A673 (cell line): ENCODE measurements around the gene KANTR. TPM values are rescaled to one million over a fixed set of nuclear protein-coding genes. Genes with fewer than 3 reads are reported as not detected.
"Not testable (repeated sequence)": the region's sequence is repeated elsewhere in the genome, so short reads cannot be mapped to it uniquely, and the experiment has no call there.

ENCODE experiments used
- BruUV-seq: library from RNA; stranded (reverse); fragments of 400-500 nt; replicated peaks from 2 replicates; lab custom pipeline; 2021; lab: Mats Ljungman, UMichigan
- CTCF ChIA-PET: fragments of 300-600 bp; sonication (Branson Sonifier 250); formaldehyde crosslinking; loops from one replicate; lab custom pipeline; 2022; ENCODE audit warnings: antibody characterized with exemption; lab: Charles Lee
- POLR2A ChIA-PET: fragments of 300-600 bp; sonication (Branson Sonifier 250); formaldehyde crosslinking; loops from one replicate; lab custom pipeline; 2022; ENCODE audit warnings: antibody characterized with exemption; ENCODE audit not compliant: low non-redundant PET; lab: Charles Lee
- DNase-seq: peaks from one replicate; pipeline ENCODE4 v3.0.0-alpha.2; 2015; ENCODE audit warnings: low spot score
- H3K27ac ChIP-seq: fragments of 200-600 bp; sonication (generic); 2 replicates; pipeline ENCODE4 v1.5.1; 2016; ENCODE audit warnings: mixed run types, low read depth, mild to moderate bottlenecking, mixed read lengths, antibody characterized with exemption, low read length; ENCODE audit not compliant: poor library complexity, severe bottlenecking
- H3K27me3 ChIP-seq: fragments of 200-600 bp; sonication (generic); replicated peaks from 2 replicates; pipeline ENCODE4 v1.6.1; 2017; ENCODE audit warnings: mixed run types, low read depth, mild to moderate bottlenecking, mixed read lengths, antibody characterized with exemption, low read length; ENCODE audit not compliant: insufficient read depth, poor library complexity
- H3K36me3 ChIP-seq: fragments of 200-600 bp; sonication (generic); 2 replicates; pipeline ENCODE4 v1.6.1; 2016; ENCODE audit warnings: mixed run types, mild to moderate bottlenecking, mixed read lengths, antibody characterized with exemption, low read length; ENCODE audit not compliant: insufficient read depth, poor library complexity, severe bottlenecking
- H3K4me1 ChIP-seq: fragments of 200-600 bp; sonication (generic); 2 replicates; pipeline ENCODE4 v1.6.1; 2017; ENCODE audit warnings: mixed run types, mild to moderate bottlenecking, mixed read lengths, antibody characterized with exemption, low read length; ENCODE audit not compliant: insufficient read depth, poor library complexity, severe bottlenecking
- H3K4me3 ChIP-seq: fragments of 200-600 bp; sonication (generic); 2 replicates; pipeline ENCODE4 v1.5.1; 2016; ENCODE audit warnings: low read depth, mixed run types, mild to moderate bottlenecking, mixed read lengths, low read length; ENCODE audit not compliant: poor library complexity, severe bottlenecking
- H3K9me3 ChIP-seq: fragments of 200-600 bp; sonication (generic); 2 replicates; pipeline ENCODE4 v1.6.1; 2016; ENCODE audit warnings: mixed run types, low read depth, mild to moderate bottlenecking, mixed read lengths, antibody characterized with exemption, low read length; ENCODE audit not compliant: poor library complexity, severe bottlenecking
- EZH2 ChIP-seq: fragments of 200-600 bp; sonication (generic); IDR thresholded peaks from 2 replicates; pipeline ENCODE4 v1.6.1; 2017; ENCODE audit warnings: borderline replicate concordance, low read depth, mild to moderate bottlenecking, mixed read lengths, antibody characterized with exemption, low read length; ENCODE audit not compliant: poor library complexity, severe bottlenecking
- intact Hi-C: fragments of 100-400 bp; cut with micrococcal nuclease; formaldehyde crosslinking; loops from one replicate; pipeline ENCODE4 v1.10.0; 2022; ENCODE audit not compliant: unreplicated experiment
- total RNA-seq: library from RNA; stranded (reverse); gene quantifications from 2 replicates; pipeline ENCODE4 v1.2.3, GENCODE V29; 2021
- TF ChIP-seq, protein P1 (sequence below): fragments of 300-800, 200-600 bp; sonication (generic); conservative IDR thresholded peaks from 2 replicates; pipeline ENCODE4 v1.5.1; 2017; ENCODE audit warnings: low read depth, mild to moderate bottlenecking, antibody characterized with exemption, low read length, moderate library complexity, mixed read lengths

KANTR gene
- total RNA-seq, 1 experiment from 2014 or later: 15.4 TPM

DNA sequence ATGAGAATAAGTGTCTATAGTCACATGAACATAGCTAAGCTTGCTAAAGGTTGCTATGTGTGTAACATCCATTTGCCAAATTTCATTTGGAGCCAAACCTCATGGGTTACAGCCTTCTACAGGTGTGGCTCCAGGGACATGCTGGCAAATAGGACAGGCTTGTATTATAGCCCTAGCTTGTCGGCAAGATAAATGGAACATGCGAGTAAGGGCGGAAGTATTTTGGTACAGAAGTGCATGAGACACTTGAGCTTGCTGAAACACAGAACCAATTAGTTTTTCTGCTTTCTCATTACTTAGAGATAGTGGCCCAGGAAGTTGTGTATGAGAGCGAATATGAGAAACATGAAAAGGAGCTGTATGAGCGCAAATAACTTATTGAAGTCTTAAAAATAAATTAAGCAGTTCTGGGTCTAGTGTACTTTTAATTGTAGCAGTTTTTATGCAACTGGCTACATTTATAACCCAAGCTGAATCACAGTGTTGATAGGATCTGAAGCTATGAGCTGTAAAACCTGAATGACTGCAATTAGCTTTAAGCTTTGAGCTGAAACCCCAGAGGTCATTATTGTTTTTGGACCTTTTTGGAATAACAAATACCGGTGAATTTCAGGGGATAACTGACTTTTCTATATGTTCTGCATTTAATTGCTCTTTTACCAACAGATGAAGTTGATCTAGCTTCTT is 66.5 kb downstream of the KANTR start:
- H3K27me3 ChIP-seq: no peaks in the 10 kb centered on the region
- H3K4me1 ChIP-seq: no peaks in the 10 kb centered on the region
- no TSS peak for BruUV-seq
- intact Hi-C loops: no loop called here
- DNase-seq: no peak
- H3K36me3 ChIP-seq: no peaks in the 10 kb centered on the region
- peaks cover 2% of the 10 kb centered on the region for H3K9me3 ChIP-seq
- H3K4me3 ChIP-seq: no peak overlapping the region
- no peak for TF ChIP-seq EZH2
- TF ChIP-seq, protein P1, sequence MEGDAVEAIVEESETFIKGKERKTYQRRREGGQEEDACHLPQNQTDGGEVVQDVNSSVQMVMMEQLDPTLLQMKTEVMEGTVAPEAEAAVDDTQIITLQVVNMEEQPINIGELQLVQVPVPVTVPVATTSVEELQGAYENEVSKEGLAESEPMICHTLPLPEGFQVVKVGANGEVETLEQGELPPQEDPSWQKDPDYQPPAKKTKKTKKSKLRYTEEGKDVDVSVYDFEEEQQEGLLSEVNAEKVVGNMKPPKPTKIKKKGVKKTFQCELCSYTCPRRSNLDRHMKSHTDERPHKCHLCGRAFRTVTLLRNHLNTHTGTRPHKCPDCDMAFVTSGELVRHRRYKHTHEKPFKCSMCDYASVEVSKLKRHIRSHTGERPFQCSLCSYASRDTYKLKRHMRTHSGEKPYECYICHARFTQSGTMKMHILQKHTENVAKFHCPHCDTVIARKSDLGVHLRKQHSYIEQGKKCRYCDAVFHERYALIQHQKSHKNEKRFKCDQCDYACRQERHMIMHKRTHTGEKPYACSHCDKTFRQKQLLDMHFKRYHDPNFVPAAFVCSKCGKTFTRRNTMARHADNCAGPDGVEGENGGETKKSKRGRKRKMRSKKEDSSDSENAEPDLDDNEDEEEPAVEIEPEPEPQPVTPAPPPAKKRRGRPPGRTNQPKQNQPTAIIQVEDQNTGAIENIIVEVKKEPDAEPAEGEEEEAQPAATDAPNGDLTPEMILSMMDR: no peak
- ChIA-PET POLR2A (no interaction called here), CTCF (no interaction called here)
- H3K27ac ChIP-seq: no peak overlapping the region

DNA sequence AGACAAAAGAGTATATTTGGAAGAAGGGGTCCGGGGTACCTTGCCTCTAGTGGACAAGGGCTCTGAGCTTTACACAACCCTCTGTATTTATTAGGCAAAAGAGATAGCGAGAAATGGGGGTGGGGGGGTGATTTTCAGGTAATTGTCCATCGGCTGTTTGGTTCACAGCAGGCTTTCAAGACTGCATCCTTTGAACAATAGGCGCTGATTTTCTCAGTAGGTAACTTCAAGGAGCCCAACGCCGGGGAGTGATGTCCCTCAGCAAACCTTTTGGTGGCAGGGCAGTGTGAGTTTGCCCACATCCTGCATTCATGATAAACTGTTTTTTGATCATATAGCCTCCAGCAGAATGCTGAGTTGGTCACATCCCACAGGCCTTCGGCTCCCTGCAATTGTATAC is 69.5 kb downstream of the KANTR start:
- DNase-seq: no peak
- intact Hi-C loops: no loop called here
- BruUV-seq: no TSS peak
- no peaks in the 10 kb centered on the region for H3K9me3 ChIP-seq
- H3K4me3 ChIP-seq: no peak overlapping the region
- H3K27ac ChIP-seq: no peak overlapping the region
- ChIA-PET POLR2A (no interaction called here), CTCF (no interaction called here)
- H3K36me3 ChIP-seq: no peaks in the 10 kb centered on the region
- H3K27me3 ChIP-seq: no peaks in the 10 kb centered on the region
- H3K4me1 ChIP-seq: no peaks in the 10 kb centered on the region
- TF ChIP-seq, protein P1: no peak
- no peak for TF ChIP-seq EZH2

DNA sequence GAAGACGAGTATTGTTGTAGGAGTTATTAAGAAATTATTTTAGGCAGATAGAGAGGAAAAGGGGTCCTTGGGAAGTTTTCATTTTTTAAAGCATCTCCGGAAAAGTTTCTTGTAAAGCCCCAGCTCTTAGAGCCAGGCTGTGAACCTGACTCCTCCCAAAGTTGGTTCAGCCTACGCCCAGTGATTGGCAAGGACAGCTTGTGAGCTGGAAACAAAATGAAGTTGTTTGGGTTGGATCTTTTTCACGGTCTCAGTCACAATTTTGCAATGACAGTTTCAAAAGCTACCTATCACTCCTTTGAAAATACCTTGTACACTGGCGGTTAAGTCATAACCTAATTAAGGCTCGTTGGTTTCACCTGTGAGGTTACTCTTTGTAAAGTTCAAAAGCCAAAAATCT is 70.6 kb downstream of the KANTR start:
- H3K36me3 ChIP-seq, H3K4me1 ChIP-seq, DNase-seq, H3K27ac ChIP-seq, intact Hi-C loops, H3K4me3 ChIP-seq, CTCF ChIA-PET, H3K9me3 ChIP-seq, POLR2A ChIA-PET, BruUV-seq, H3K27me3 ChIP-seq: not testable (repeated sequence)

DNA sequence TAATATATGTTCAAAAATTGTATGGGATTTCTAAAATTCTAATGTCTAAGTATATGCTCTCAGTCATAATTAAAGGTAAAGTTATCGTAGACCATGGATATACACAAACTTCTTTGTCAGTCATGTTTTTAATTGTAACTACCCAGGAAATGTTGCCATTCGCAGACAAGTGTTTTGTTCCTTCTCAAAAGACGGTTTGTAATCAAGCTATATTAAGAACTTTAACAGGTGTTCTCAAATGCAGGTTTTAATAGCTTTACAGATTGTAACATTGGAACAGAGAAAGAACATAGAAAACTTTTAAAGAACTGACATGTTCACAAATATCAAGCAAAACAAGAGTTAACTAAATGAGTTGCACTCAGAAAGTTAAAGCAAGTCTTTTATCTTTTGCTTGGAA is 72.2 kb downstream of the KANTR start:
- no peak for TF ChIP-seq EZH2
- TF ChIP-seq, protein P1: no peak
- POLR2A ChIA-PET: no interaction called here
- intact Hi-C loops: no loop called here
- no peak overlapping the region for H3K27ac ChIP-seq
- CTCF ChIA-PET: no interaction called here
- no peak for DNase-seq
- no peaks in the 10 kb centered on the region for H3K27me3 ChIP-seq
- H3K4me1 ChIP-seq: no peaks in the 10 kb centered on the region
- no peaks in the 10 kb centered on the region for H3K36me3 ChIP-seq
- BruUV-seq: no TSS peak
- no peak overlapping the region for H3K4me3 ChIP-seq
- no peaks in the 10 kb centered on the region for H3K9me3 ChIP-seq
